ENCODE data around the gene DCAF12.
"Not testable (repeated sequence)": the region's sequence is repeated elsewhere in the genome, so short reads cannot be mapped to it uniquely, and the experiment has no call there.

DCAF12 gene

GRCh38 chr9:34065541-34065940, 61.0 kb downstream of the DCAF12 start:
- DNase-seq (ENCODE audit: low spot score), result no peak

GRCh38 chr9:34059954-34060353, 66.5 kb downstream of the DCAF12 start:
- no peak for DNase-seq (ENCODE audit: low spot score)

GRCh38 chr9:34059281-34059680, 67.2 kb downstream of the DCAF12 start:
- no peak for DNase-seq (ENCODE audit: low spot score)

GRCh38 chr9:34049630-34050384, 76.7 kb downstream of the DCAF12 start:
- no peak for DNase-seq (ENCODE audit: low spot score)

GRCh38 chr9:34048727-34049629, 77.5 kb downstream of the DCAF12 start, which contains the start of gene UBAP2:
Gene UBAP2 (minus strand): TSS chr9:34048887. CDS start chr9:34017148, 31,739 bp downstream.
- DNase-seq (ENCODE audit: low spot score), result peak; percentile 99

GRCh38 chr9:34047864-34048726, 78.4 kb downstream of the DCAF12 start:
- DNase-seq (ENCODE audit: low spot score), result no peak

- no peak for DNase-seq (ENCODE audit: low spot score)
Observed at GRCh38 chr9:34046784-34047379, 79.6 kb downstream of the DCAF12 start.

GRCh38 chr9:34045903-34046302, 80.6 kb downstream of the DCAF12 start:
- DNase-seq (ENCODE audit: low spot score), result no peak

- DNase-seq (ENCODE audit: low spot score), result not testable (repeated sequence)
Observed at GRCh38 chr9:34042074-34042473, 84.4 kb downstream of the DCAF12 start.

GRCh38 chr9:34038851-34039250, 87.6 kb downstream of the DCAF12 start:
- not testable (repeated sequence) for DNase-seq (ENCODE audit: low spot score)

- DNase-seq (ENCODE audit: low spot score), result no peak
Observed at GRCh38 chr9:34037626-34038025, 88.9 kb downstream of the DCAF12 start.

GRCh38 chr9:34036625-34037024, 89.9 kb downstream of the DCAF12 start:
- DNase-seq (ENCODE audit: low spot score), result no peak
